ENCODE results near the gene TOLLIP.
"Not testable (repeated sequence)": the region's sequence is repeated elsewhere in the genome, so short reads cannot be mapped to it uniquely, and the experiment has no call there.

The TOLLIP gene

GRCh38 chr11:1261241-1262071 lies 48.0 kb downstream of the TOLLIP start:
- no peak for DNase-seq

DNA sequence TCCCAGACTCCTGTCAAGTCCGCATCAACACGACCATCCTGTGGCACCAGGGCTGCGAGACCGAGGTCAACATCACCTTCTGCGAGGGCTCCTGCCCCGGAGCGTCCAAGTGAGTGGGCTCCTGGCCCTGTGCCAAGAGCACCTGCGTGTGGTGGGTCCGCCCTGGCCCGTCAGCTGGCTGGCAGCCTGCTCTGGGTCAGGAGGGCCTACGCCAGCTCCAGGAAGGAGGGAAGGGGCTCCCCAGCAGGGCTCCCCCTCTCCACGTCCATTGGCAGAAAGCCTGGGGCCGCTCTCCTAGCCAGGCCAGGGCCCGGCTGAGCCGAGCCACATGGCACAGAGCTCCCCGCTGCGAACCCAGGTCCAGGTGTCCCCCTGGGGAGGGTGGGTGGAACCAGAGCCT lies 48.8 kb downstream of the TOLLIP start:
- DNase-seq = no peak

GRCh38 chr11:1260023-1260501 lies 49.4 kb downstream of the TOLLIP start:
- DNase-seq = peak; percentile 33

- DNase-seq = no peak
These were observed 49.9 kb downstream of the TOLLIP start for GRCh38 chr11:1259561-1259960.

DNA sequence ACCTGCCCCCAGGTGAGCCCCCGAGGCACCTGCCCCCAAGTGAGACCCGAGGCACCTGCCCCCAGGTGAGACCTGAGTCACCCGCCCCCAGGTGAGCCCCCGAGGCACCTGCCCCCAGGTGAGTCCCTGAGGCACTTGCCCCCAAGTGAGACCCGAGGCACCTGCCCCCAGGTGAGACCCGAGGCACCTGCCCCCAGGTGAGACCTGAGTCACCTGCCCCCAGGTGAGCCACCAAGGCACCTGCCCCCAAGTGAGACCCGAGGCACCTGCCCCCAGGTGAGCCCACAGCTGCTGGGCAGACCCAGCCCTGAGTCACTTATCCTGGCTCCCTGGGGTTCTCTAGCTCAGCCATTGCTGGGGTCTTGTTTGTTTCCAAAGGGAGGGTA lies 50.4 kb downstream of the TOLLIP start:
- DNase-seq = no peak

- DNase-seq = no peak
These were observed 50.9 kb downstream of the TOLLIP start for GRCh38 chr11:1258401-1259075.

DNA sequence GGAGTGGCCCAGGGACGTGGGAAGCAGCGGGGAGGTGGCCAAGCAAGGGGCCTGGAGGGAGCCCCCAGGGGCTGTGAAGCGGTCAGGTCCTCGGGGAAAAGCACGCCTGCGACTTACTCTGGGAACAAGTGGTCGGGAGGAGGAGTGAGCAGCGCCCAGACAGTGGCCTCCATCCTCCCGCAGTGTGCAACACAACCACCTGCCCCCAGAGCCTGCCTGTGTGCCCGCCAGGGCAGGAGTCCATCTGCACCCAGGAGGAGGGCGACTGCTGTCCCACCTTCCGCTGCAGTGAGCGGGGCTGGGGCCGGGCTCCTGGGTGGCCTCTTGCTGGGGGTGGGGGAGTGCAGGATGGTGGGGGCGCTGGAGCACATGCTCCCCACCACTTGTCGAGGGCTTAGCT lies 51.5 kb downstream of the TOLLIP start:
- no peak for DNase-seq

DNA sequence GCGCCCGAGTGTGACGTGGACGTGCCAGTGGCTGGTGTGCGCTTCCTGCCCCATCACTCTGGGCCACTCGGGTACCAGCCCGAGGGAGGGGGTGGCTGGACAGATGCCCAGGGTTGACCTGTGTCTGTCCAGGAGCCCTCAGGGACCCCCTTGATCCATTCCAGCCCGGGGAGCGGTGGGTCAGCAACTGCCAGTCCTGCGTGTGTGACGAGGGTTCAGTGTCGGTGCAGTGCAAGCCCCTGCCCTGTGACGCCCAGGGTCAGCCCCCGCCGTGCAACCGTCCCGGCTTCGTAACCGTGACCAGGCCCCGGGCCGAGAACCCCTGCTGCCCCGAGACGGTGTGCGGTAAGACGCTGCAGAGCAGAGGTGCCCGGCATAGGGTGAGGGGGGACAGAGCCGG lies 52.1 kb downstream of the TOLLIP start:
- no peak for DNase-seq

DNA sequence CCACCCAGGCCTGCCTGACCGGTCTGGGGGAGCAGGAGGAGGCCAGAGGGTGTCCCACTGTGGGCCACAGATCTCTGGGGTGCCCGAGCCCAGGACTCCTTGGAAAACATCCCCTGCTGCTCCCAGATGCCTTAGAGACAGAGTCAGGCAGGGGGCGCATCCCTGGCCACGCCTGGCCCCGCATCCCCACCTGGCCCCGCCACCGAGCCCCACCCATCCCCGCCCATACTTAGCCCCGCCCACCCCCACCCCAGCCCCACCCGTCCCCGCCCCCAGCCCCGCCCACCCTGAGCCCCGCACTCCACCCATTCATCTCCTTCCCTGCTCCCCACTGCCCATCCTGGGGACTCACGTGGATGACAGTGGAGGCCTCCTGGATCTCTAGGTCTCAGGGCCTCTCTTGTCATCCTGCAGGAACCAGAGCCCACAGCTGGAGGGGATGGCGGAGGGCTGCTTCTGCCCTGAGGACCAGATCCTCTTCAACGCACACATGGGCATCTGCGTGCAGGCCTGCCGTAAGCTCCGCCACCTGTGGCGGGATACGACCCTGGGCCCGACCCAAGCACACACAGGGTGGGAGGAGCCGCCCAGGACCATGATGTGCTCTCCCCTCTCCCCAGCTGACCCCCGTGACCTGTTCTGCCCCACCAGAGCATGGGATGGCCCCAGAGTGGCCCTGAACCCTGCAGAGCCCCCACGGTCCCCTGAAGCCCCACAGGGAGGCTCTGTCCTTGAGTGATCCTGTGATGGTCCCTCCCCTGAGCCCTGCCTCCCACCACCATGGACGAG lies 53.0 kb downstream of the TOLLIP start:
- no peak for DNase-seq

- no peak for DNase-seq
These were observed 54.3 kb downstream of the TOLLIP start for GRCh38 chr11:1255151-1255550.

GRCh38 chr11:1254733-1255132 lies 54.7 kb downstream of the TOLLIP start:
- no peak for DNase-seq

DNA sequence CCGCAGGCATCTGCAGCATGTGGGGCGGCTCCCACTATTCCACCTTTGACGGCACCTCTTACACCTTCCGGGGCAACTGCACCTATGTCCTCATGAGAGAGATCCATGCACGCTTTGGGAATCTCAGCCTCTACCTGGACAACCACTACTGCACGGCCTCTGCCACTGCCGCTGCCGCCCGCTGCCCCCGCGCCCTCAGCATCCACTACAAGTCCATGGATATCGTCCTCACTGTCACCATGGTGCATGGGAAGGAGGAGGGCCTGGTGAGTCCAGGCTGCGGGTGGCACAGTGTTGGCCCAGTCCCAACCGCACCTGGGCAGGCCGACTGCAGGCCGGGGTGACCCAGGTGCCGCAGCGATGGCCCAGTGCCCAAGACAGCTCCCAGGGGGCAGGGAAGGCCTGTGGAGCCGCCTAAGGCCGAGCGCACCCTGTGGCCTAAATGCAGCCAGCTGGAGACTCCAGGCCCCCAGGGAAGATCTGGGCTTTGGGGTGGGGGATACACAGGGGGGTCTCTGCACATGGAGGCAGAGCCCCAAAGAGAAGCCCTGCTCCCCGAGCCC lies 55.3 kb downstream of the TOLLIP start:
- no peak for DNase-seq

GRCh38 chr11:1253103-1253485 lies 56.3 kb downstream of the TOLLIP start:
- no peak for DNase-seq

DNA sequence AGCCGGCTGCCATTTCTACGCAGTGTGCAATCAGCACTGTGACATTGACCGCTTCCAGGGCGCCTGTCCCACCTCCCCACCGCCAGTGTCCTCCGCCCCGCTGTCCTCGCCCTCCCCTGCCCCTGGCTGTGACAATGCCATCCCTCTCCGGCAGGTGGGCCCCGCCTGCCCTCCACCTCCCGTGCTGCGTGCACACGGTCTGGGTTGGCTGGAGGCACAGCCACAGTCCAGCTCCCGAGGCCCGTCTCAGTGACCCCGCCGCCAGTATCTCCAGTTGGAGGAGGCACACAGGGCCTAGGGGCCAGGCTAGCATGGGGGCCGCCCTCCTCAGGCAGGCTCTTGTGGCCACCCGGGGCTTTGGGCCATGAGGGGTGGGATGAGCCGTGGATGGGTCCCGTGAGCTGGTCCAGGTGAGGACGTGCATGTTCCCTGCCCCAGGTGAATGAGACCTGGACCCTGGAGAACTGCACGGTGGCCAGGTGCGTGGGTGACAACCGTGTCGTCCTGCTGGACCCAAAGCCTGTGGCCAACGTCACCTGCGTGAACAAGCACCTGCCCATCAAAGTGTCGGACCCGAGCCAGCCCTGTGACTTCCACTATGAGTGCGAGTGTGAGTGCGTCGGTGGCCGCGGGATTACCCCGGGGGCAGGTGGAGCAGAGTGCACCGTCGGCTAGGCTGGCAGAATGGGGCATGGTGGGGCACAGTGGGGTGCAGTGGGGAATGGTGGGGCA lies 56.9 kb downstream of the TOLLIP start:
- no peak for DNase-seq

- no peak for DNase-seq
These were observed 58.1 kb downstream of the TOLLIP start for GRCh38 chr11:1251236-1251770.

GRCh38 chr11:1250411-1250810 lies 59.0 kb downstream of the TOLLIP start:
- DNase-seq = not testable (repeated sequence)

DNA sequence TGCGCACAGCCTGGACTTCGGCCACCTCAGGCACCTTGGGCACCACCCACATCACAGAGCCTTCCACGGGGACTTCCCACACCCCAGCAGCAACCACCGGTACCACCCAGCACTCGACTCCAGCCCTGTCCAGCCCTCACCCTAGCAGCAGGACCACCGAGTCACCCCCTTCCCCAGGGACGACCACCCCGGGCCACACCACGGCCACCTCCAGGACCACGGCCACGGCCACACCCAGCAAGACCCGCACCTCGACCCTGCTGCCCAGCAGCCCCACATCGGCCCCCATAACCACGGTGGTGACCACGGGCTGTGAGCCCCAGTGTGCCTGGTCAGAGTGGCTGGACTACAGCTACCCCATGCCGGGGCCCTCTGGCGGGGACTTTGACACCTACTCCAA lies 60.5 kb downstream of the TOLLIP start:
- not testable (repeated sequence) for DNase-seq

DNA sequence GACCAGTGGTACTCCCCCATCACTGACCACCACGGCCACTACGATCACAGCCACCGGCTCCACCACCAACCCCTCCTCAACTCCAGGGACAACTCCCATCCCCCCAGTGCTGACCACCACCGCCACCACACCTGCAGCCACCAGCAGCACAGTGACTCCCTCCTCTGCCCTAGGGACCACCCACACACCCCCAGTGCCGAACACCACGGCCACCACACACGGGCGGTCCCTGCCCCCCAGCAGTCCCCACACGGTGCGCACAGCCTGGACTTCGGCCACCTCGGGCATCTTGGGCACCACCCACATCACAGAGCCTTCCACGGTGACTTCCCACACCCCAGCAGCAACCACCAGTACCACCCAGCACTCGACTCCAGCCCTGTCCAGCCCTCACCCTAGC lies 62.4 kb downstream of the TOLLIP start:
- DNase-seq = not testable (repeated sequence)

DNA sequence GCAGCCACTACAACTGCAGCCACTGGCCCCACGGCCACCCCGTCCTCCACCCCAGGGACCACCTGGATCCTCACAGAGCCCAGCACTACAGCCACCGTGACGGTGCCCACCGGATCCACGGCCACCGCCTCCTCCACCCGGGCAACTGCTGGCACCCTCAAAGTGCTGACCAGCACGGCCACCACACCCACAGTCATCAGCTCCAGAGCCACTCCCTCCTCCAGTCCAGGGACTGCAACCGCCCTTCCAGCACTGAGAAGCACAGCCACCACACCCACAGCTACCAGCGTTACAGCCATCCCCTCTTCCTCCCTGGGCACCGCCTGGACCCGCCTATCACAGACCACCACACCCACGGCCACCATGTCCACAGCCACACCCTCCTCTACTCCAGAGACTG lies 63.1 kb downstream of the TOLLIP start:
- not testable (repeated sequence) for DNase-seq

DNA sequence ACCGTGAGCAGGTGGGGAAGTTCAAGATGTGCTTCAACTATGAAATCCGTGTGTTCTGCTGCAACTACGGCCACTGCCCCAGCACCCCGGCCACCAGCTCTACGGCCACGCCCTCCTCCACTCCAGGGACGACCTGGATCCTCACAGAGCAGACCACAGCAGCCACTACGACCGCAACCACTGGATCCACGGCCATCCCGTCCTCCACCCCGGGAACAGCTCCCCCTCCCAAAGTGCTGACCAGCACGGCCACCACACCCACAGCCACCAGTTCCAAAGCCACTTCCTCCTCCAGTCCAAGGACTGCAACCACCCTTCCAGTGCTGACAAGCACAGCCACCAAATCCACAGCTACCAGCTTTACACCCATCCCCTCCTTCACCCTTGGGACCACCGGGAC lies 63.7 kb downstream of the TOLLIP start:
- DNase-seq = not testable (repeated sequence)

DNA sequence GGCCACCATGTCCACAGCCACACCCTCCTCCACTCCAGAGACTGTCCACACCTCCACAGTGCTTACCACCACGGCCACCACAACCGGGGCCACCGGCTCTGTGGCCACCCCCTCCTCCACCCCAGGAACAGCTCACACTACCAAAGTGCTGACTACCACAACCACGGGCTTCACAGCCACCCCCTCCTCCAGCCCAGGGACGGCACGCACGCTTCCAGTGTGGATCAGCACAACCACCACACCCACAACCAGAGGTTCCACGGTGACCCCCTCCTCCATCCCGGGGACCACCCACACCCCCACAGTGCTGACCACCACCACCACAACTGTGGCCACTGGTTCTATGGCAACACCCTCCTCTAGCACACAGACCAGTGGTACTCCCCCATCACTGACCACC lies 64.9 kb downstream of the TOLLIP start:
- DNase-seq = not testable (repeated sequence)

GRCh38 chr11:1243521-1243920 lies 65.9 kb downstream of the TOLLIP start:
- not testable (repeated sequence) for DNase-seq
